Measurements from ENCODE around the gene STK36. TPM values are rescaled to one million over a fixed set of nuclear protein-coding genes. Genes with fewer than 3 reads are reported as not detected.

Gene STK36
- total RNA-seq, 1 experiment from 2014 or later: 47.7 TPM

DNA sequence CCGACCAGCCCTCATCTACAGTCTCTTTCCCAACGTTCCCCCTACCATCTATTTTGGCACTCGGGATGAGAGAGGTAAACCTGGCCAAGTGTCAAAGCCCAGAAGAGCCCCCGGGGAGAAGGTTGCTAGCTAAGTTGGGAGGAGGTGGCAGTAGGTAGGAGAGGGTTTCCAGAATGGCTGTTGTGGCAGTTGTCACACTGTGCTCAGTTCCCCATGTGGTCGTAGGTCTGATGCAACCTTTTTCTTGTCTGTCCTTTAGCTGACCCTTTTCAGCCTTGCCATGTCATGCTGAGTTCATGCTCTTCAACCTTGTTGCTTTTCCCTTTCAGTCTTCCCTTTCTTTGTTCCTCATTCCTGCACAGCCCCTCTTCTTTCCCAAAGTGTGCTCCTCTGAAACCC is 73.3 kb downstream of the STK36 start (continued):
- TF ChIP-seq ARID4B (CRISPR knock-in tag; IDR thresholded peaks at IDR 0.05; ENCODE audit: borderline replicate concordance) (no peak), FOXJ3 (CRISPR knock-in tag; IDR thresholded peaks at IDR 0.05; ENCODE audit: borderline replicate concordance) (no peak), CREB1 (CRISPR knock-in tag; IDR thresholded peaks at IDR 0.05) (no peak)

- peak; percentile 25; the same call in 1 of the 2 replicates for TF ChIP-seq GABPB1 (CRISPR knock-in tag; IDR thresholded peaks at IDR 0.05)
- no peak for TF ChIP-seq ELF4 (CRISPR knock-in tag; IDR thresholded peaks at IDR 0.05; ENCODE audit: low read depth)
- no peak for TF ChIP-seq IRF2 (CRISPR knock-in tag; IDR thresholded peaks at IDR 0.05; ENCODE audit: borderline replicate concordance, low read depth)
- TF ChIP-seq ZNF138 (CRISPR knock-in tag; conservative IDR thresholded peaks at IDR 0.05): no peak
- ChIA-PET POLR2A (no interaction called here), CTCF (interaction anchor here (0.7 to 2.0 kb wide), 4 partner anchors 18 to 102 kb away, joined by 3 to 6 read pairs (median 4); no protein-coding TSS in a partner anchor)
- Mint-ChIP-seq H3K27ac (no peak overlapping the region), H3K36me3 (peaks cover 70% of the 10 kb centered on the region), H3K4me3 (no peak overlapping the region), H3K4me1 (no peaks in the 10 kb centered on the region), H3K27me3 (ENCODE audit: low read depth) (no peaks in the 10 kb centered on the region), H3K9me3 (no peaks in the 10 kb centered on the region)
- DNase-seq (ENCODE audit: low spot score) (no peak), ATAC-seq (no peak)
Measured at GRCh38 chr2:218745559-218746469, 73.9 kb downstream of the STK36 start.

DNA sequence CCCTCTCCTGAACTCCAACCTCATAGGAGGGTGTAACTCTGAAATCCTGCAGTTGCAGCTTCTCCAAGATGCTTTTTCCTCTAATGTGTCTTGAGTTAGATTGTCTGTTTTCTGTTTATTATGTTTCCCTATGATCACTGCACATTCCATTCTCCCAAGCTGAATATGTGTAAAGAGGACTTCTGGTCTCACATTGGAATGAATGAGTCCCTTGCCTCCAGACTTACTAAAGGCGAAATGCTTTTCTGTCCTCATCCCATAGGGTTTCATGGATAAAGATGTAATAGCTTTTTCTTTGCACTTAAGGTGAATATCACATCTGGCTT is 74.5 kb downstream of the STK36 start:
- no peak for TF ChIP-seq E2F4 (CRISPR knock-in tag; IDR thresholded peaks at IDR 0.05; ENCODE audit: borderline replicate concordance, low read depth)
- TF ChIP-seq, protein P1, sequence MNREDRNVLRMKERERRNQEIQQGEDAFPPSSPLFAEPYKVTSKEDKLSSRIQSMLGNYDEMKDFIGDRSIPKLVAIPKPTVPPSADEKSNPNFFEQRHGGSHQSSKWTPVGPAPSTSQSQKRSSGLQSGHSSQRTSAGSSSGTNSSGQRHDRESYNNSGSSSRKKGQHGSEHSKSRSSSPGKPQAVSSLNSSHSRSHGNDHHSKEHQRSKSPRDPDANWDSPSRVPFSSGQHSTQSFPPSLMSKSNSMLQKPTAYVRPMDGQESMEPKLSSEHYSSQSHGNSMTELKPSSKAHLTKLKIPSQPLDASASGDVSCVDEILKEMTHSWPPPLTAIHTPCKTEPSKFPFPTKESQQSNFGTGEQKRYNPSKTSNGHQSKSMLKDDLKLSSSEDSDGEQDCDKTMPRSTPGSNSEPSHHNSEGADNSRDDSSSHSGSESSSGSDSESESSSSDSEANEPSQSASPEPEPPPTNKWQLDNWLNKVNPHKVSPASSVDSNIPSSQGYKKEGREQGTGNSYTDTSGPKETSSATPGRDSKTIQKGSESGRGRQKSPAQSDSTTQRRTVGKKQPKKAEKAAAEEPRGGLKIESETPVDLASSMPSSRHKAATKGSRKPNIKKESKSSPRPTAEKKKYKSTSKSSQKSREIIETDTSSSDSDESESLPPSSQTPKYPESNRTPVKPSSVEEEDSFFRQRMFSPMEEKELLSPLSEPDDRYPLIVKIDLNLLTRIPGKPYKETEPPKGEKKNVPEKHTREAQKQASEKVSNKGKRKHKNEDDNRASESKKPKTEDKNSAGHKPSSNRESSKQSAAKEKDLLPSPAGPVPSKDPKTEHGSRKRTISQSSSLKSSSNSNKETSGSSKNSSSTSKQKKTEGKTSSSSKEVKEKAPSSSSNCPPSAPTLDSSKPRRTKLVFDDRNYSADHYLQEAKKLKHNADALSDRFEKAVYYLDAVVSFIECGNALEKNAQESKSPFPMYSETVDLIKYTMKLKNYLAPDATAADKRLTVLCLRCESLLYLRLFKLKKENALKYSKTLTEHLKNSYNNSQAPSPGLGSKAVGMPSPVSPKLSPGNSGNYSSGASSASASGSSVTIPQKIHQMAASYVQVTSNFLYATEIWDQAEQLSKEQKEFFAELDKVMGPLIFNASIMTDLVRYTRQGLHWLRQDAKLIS (CRISPR knock-in tag; IDR thresholded peaks at IDR 0.05; ENCODE audit: borderline replicate concordance): no peak
- Mint-ChIP-seq H3K4me1 (no peaks in the 10 kb centered on the region), H3K27me3 (ENCODE audit: low read depth) (no peaks in the 10 kb centered on the region), H3K9me3 (no peaks in the 10 kb centered on the region), H3K4me3 (no peak overlapping the region), H3K36me3 (peaks cover 73% of the 10 kb centered on the region), H3K27ac (no peak overlapping the region)
- ChIA-PET CTCF (interaction anchor here (0.7 to 2.0 kb wide), 4 partner anchors 19 to 101 kb away, joined by 3 to 6 read pairs (median 4); no protein-coding TSS in a partner anchor), POLR2A (no interaction called here)
- ATAC-seq (no peak), DNase-seq (ENCODE audit: low spot score) (no peak)

Data from WTC11 (cell line).